Ovary (tissue), 9 donors: ENCODE measurements around the gene DAB2IP. TPM values are rescaled to one million over a fixed set of nuclear protein-coding genes. Genes with fewer than 3 reads are reported as not detected.

Source experiments
- DNase-seq, 5 donors: peaks; one replicate each; pipeline ENCODE4 v3.0.0-alpha.2; 2019 to 2020
- H3K27ac ChIP-seq, 2 donors: fragments of 200-600 bp; one replicate each; pipeline versions ENCODE4 v1.5.1 to v1.8.0; 2019 to 2022
- H3K27me3 ChIP-seq: fragments of 200-600 bp; one replicate; pipeline ENCODE4 v1.8.0; 2022
- H3K36me3 ChIP-seq: fragments of 200-600 bp; sonication (generic); one replicate; pipeline ENCODE4 v1.5.1; 2019
- H3K4me1 ChIP-seq: one replicate; pipeline ENCODE4 v1.8.1; 2013; ENCODE audit warnings: mild to moderate bottlenecking, moderate library complexity; ENCODE audit not compliant: insufficient read depth
- H3K4me3 ChIP-seq: fragments of 200-600 bp; sonication (generic); one replicate; pipeline ENCODE4 v1.5.1; 2017
- H3K9me3 ChIP-seq, 2 donors: fragments of 200-600 bp in 1 of 2; sonication (generic) in 1 of 2; one replicate each; pipeline versions ENCODE4 v1.5.1 to v1.8.1; 2013 to 2019; ENCODE audit warnings: mild to moderate bottlenecking in 1 of 2, moderate library complexity in 1 of 2
- CTCF ChIP-seq, 3 donors: fragments of 450-650 bp in 2 of 3; fragments of 200-600 bp in 1 of 3; IDR thresholded peaks; one replicate each; pipeline versions ENCODE4 v1.5.1 to v1.8.0; 2016 to 2022; ENCODE audit warnings: antibody characterized with exemption in 3 of 3, mild to moderate bottlenecking in 1 of 3
- EP300 ChIP-seq: sonication (generic); formaldehyde crosslinking; IDR thresholded peaks from one replicate; pipeline ENCODE4 v1.6.1; 2017; ENCODE audit warnings: antibody characterized with exemption
- POLR2A ChIP-seq: fragments of 450-650 bp; IDR thresholded peaks from one replicate; pipeline ENCODE4 v1.6.1; 2017; ENCODE audit warnings: antibody characterized with exemption, mild to moderate bottlenecking, moderate library complexity
- WGBS, 3 donors: extraction: QIAGEN DNeasy Blood & Tissue Kit in 1 of 3; methylation state at CpG; one replicate each; pipeline versions ENCODE4 v1.1.5 to v1.1.7; 2013 to 2017; 5-methylcytosine and 5-hydroxymethylcytosine counted together
- intact Hi-C, 4 donors: fragments of 100-400 bp; cut with DNase I; formaldehyde crosslinking; loops; one replicate each; pipeline versions ENCODE4 v1.11.0 to v1.15.1; 2022 to 2023
- polyA plus RNA-seq, 2 donors: library from polyadenylated mRNA; stranded (reverse); fragments of 200-250 nt in 1 of 2; fragments of 350-450 nt in 1 of 2; fragmentation: Illumina TruSeq in 1 of 2; extraction: RNeasy Lipid Tissue Mini Kit (QIAGEN cat#74804) in 1 of 2; gene quantifications; one replicate each; pipeline ENCODE4 v1.2.3, GENCODE V29; 2013 to 2014
- total RNA-seq, 7 donors: library from RNA; depleted of rRNA in 2 of 7; stranded (reverse); fragments of >200 nt in 2 of 7; fragmentation: NEBNext Ultra II Directional in 3 of 7; extraction: Animal tissue kit (Norgen Biotek cat#: 25700) in 3 of 7; gene quantifications; one replicate each; pipeline versions ENCODE4 v1.1.0 to v1.2.4, GENCODE V29; 2016 to 2023
- donor health status: DM: no; HTN: no; CAD: no; lungs with moderate emphysema.
- donor health status: DM: no; HTN: no; CAD: no.
- donor health status: Bipolar disorder and iron deficiency.
- donor health status: DM: yes; HTN: yes; CAD: no.
- donor health status: DM: no; HTN: no; CAD: no.
- donor health status: DM: yes; HTN: yes; CAD: no.

Gene DAB2IP
- total and polyA plus RNA-seq, 9 donors: 9.3 to 95.0 (median 70.6) TPM

GRCh38 chr9:121708768-121709488 lies 57.5 kb downstream of the DAB2IP start:
- Histone ChIP-seq H3K4me3 (no peak overlapping the region), H3K9me3 (no peaks in the 10 kb centered on the region), H3K36me3 (no peaks in the 10 kb centered on the region), H3K27ac (peak overlapping the region in 1 of 2 donors; percentile 30), H3K4me1 (peaks cover 17% of the 10 kb centered on the region), H3K27me3 (no peaks in the 10 kb centered on the region)
- DNase-seq: peak in 4 of 5 donors; percentile 58 to 71 (median 62)
- intact Hi-C loops: no loop called here
- 21 to 38% (median 32%) methylated on average over 14 of the region's 14 CpGs for WGBS, 3 donors
- TF ChIP-seq POLR2A (no peak), EP300 (no peak), CTCF (IDR thresholded peaks at IDR 0.05) (no peak)

GRCh38 chr9:121709798-121710197 lies 58.4 kb downstream of the DAB2IP start:
- H3K27ac ChIP-seq: no peak overlapping the region
- DNase-seq: no peak
- H3K9me3 ChIP-seq: no peaks in the 10 kb centered on the region
- TF ChIP-seq POLR2A: no peak
- no peak for TF ChIP-seq CTCF (IDR thresholded peaks at IDR 0.05)
- no peak for TF ChIP-seq EP300
- 54 to 66% (median 59%) methylated on average over 4 of the region's 4 CpGs for WGBS, 3 donors
- peaks cover 20% of the 10 kb centered on the region for H3K4me1 ChIP-seq
- intact Hi-C loops: no loop called here
- no peaks in the 10 kb centered on the region for H3K27me3 ChIP-seq
- no peaks in the 10 kb centered on the region for H3K36me3 ChIP-seq
- no peak overlapping the region for H3K4me3 ChIP-seq

- Histone ChIP-seq H3K4me3 (no peak overlapping the region), H3K4me1 (peaks cover 20% of the 10 kb centered on the region), H3K36me3 (no peaks in the 10 kb centered on the region), H3K27me3 (no peaks in the 10 kb centered on the region), H3K27ac (no peak overlapping the region), H3K9me3 (no peaks in the 10 kb centered on the region)
- no peak for TF ChIP-seq POLR2A
- TF ChIP-seq CTCF (IDR thresholded peaks at IDR 0.05): no peak
- TF ChIP-seq EP300: no peak
- no peak for DNase-seq
- intact Hi-C loops: no loop called here
Observed at GRCh38 chr9:121711281-121711680, 59.8 kb downstream of the DAB2IP start.

GRCh38 chr9:121711797-121712196 lies 60.4 kb downstream of the DAB2IP start:
- intact Hi-C loops: no loop called here
- no peak overlapping the region for H3K4me3 ChIP-seq
- DNase-seq: no peak
- H3K9me3 ChIP-seq: no peaks in the 10 kb centered on the region
- WGBS, 3 donors: 40 to 64% (median 43%) methylated on average over 5 of the region's 5 CpGs
- H3K27ac ChIP-seq: no peak overlapping the region
- TF ChIP-seq POLR2A (no peak), CTCF (IDR thresholded peaks at IDR 0.05) (no peak), EP300 (no peak)
- H3K4me1 ChIP-seq: peaks cover 22% of the 10 kb centered on the region
- H3K27me3 ChIP-seq: no peaks in the 10 kb centered on the region
- no peaks in the 10 kb centered on the region for H3K36me3 ChIP-seq
